ENCODE results near the gene SLC6A12.
"Not testable (repeated sequence)": the region's sequence is repeated elsewhere in the genome, so short reads cannot be mapped to it uniquely, and the experiment has no call there.

SLC6A12 gene

DNA sequence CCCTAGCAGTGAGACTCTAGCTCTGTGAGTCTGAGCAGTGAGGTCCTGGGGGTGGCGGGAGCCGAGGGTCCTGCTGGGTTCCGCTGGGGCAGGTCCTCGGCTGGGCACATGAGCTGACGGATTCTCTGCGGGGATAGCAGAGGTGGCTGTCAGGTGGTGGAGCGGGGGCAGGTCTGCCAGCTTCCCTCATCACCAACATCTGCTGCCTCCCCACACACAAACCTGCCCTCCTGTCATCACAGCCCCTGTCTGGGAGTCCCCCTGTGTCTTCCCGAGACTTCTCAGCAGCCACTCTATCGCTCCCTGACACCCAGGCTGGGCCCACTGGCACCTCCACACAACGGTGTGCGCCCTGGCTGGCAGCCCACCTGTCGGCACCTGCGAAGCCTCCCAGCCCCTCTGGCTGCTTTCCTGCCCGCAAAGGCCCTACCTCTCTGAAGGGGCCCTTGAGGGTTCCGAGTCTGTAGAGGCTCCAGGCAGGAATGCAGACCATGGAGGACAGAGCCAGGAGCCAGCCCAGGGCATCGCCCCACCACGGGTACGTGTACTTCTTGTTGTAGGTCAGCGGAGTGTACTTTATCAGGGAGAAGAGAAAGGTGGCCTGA, 7.1 kb upstream of the SLC6A12 start:
- H3K9ac ChIP-seq (ENCODE audit: low read length), result no peak overlapping the region

GRCh38 chr12:220491-220890, 6.5 kb upstream of the SLC6A12 start:
- Histone ChIP-seq H3K27me3 (ENCODE audit: control insufficient read depth, insufficient read depth, low read length) (peaks cover 7% of the 10 kb centered on the region), H3K9ac (ENCODE audit: low read length) (no peak overlapping the region)

More for the DNA sequence above, 7.1 kb upstream of the SLC6A12 start:
- Histone ChIP-seq H3K9me3 (ENCODE audit: control insufficient read depth, low read length) (no peaks in the 10 kb centered on the region), H3K27me3 (ENCODE audit: control insufficient read depth, insufficient read depth, low read length) (peaks cover 7% of the 10 kb centered on the region), H3K36me3 (ENCODE audit: control insufficient read depth, insufficient read depth, low read length) (no peaks in the 10 kb centered on the region), H3K4me3 (ENCODE audit: low read length) (no peak overlapping the region), H3K4me1 (ENCODE audit: control insufficient read depth, insufficient read depth, low read length) (no peaks in the 10 kb centered on the region)

GRCh38 chr12:219891-220352, 6.0 kb upstream of the SLC6A12 start:
- Histone ChIP-seq H3K4me3 (ENCODE audit: low read length) (no peak overlapping the region), H3K9ac (ENCODE audit: low read length) (no peak overlapping the region), H3K4me1 (ENCODE audit: control insufficient read depth, insufficient read depth, low read length) (no peaks in the 10 kb centered on the region), H3K27me3 (ENCODE audit: control insufficient read depth, insufficient read depth, low read length) (peaks cover 7% of the 10 kb centered on the region), H3K36me3 (ENCODE audit: control insufficient read depth, insufficient read depth, low read length) (no peaks in the 10 kb centered on the region), H3K9me3 (ENCODE audit: control insufficient read depth, low read length) (no peaks in the 10 kb centered on the region)

More at GRCh38 chr12:220491-220890, 6.5 kb upstream of the SLC6A12 start:
- H3K4me1 ChIP-seq (ENCODE audit: control insufficient read depth, insufficient read depth, low read length), result no peaks in the 10 kb centered on the region
- H3K9me3 ChIP-seq (ENCODE audit: control insufficient read depth, low read length), result no peaks in the 10 kb centered on the region
- no peaks in the 10 kb centered on the region for H3K36me3 ChIP-seq (ENCODE audit: control insufficient read depth, insufficient read depth, low read length)
- no peak overlapping the region for H3K4me3 ChIP-seq (ENCODE audit: low read length)

DNA sequence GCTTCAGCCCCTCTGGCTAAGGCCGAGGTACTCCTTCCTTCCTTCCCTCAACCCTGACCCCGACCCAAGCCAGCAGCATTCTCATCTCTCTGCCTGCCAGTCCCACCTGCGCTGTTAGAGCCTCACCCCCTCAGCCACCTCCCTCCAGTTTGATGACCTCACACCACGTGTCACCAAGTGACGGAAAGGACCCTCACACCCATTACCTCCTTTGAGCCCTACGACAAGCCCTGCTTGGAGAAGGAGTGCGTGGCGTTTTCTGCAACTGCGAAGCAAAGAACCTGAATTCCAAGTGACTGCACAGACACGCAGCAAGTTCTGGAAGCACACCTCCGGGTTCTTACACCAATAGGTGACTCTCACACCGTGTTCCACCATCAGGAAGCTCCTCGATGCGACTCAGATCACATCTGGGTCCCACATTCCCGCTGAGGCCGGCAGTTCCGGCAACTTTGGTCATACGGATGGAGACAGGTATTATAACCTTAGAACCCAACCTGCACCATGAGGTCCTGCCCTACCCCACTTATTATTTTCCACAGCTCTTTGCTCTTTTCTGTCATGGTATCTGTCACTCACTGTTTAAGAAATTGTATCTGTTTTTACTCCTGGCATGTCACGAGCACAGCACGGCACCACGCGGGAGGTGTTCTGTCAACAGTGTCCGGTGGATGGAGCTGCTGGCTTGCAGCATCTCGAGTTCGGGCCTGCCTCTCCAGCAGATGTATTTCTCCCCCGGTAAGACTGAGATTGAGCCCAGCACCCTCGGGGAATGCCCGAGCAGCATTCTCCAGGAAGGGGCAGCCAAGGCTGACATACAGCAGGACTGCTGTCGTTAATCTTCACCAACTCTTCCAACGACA, 5.0 kb upstream of the SLC6A12 start:
- Histone ChIP-seq H3K27me3 (ENCODE audit: control insufficient read depth, insufficient read depth, low read length) (peaks cover 12% of the 10 kb centered on the region), H3K36me3 (ENCODE audit: control insufficient read depth, insufficient read depth, low read length) (no peaks in the 10 kb centered on the region), H3K9ac (ENCODE audit: low read length) (no peak overlapping the region)

DNA sequence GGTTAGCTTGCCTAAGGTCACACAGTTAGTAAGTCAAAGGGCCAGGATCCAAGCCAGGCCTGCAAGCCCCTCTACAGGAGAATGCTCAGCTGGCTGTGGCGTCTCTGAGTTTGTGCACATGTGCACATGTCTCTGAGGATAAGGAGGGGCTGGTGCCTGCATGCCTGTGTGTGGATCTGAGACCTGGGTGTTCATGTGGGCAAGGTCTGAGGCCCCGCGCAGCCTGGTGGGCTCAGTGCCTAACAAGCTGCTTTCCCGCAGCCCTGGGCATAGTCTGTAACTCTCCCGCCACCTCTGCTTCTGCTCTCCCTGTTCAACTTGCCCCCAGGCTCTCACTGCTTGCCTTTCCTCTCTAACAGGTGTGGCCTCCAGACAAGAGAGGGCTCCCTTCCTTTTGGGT, 4.3 kb upstream of the SLC6A12 start:
- H3K9me3 ChIP-seq (ENCODE audit: control insufficient read depth, low read length), result no peaks in the 10 kb centered on the region
- no peaks in the 10 kb centered on the region for H3K36me3 ChIP-seq (ENCODE audit: control insufficient read depth, insufficient read depth, low read length)
- peaks cover 19% of the 10 kb centered on the region for H3K27me3 ChIP-seq (ENCODE audit: control insufficient read depth, insufficient read depth, low read length)
- no peak overlapping the region for H3K4me3 ChIP-seq (ENCODE audit: low read length)
- H3K4me1 ChIP-seq (ENCODE audit: control insufficient read depth, insufficient read depth, low read length), result peaks cover 7% of the 10 kb centered on the region
- no peak overlapping the region for H3K9ac ChIP-seq (ENCODE audit: low read length)

More for the DNA sequence above, 5.0 kb upstream of the SLC6A12 start:
- no peaks in the 10 kb centered on the region for H3K4me1 ChIP-seq (ENCODE audit: control insufficient read depth, insufficient read depth, low read length)
- H3K9me3 ChIP-seq (ENCODE audit: control insufficient read depth, low read length), result no peaks in the 10 kb centered on the region
- no peak overlapping the region for H3K4me3 ChIP-seq (ENCODE audit: low read length)

GRCh38 chr12:217029-217428, 3.1 kb upstream of the SLC6A12 start:
- not testable (repeated sequence) for H3K36me3 ChIP-seq (ENCODE audit: control insufficient read depth, insufficient read depth, low read length); H3K9ac ChIP-seq (ENCODE audit: low read length); H3K9me3 ChIP-seq (ENCODE audit: control insufficient read depth, low read length); H3K4me3 ChIP-seq (ENCODE audit: low read length)
- peaks cover 25% of the 10 kb centered on the region for H3K27me3 ChIP-seq (ENCODE audit: control insufficient read depth, insufficient read depth, low read length)
- peaks cover 16% of the 10 kb centered on the region for H3K4me1 ChIP-seq (ENCODE audit: control insufficient read depth, insufficient read depth, low read length)

DNA sequence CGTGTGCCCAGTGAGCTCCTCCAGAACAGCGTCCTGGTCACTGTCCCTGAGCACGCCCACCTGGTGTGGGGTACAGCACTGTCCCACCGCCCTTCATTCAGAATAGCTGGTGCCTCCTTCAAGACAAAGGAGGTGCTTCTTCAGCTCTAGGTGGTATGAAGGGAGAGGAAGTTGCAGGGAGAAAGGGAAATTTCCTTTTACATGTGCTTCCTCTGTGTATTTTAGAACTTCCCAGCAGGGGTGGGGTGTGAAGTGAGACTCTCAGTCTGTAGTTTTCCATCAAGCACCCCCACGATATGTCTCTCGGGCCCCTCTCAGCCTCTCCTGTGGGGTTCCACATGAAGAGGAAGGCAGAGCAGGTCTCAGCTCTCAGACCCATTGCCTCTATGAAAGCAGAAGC, 1.2 kb upstream of the SLC6A12 start:
- H3K9ac ChIP-seq (ENCODE audit: low read length), result no peak overlapping the region
- H3K36me3 ChIP-seq (ENCODE audit: control insufficient read depth, insufficient read depth, low read length), result no peaks in the 10 kb centered on the region
- H3K4me3 ChIP-seq (ENCODE audit: low read length), result no peak overlapping the region
- no peaks in the 10 kb centered on the region for H3K9me3 ChIP-seq (ENCODE audit: control insufficient read depth, low read length)
- H3K4me1 ChIP-seq (ENCODE audit: control insufficient read depth, insufficient read depth, low read length), result peaks cover 30% of the 10 kb centered on the region
- peaks cover 21% of the 10 kb centered on the region for H3K27me3 ChIP-seq (ENCODE audit: control insufficient read depth, insufficient read depth, low read length)

GRCh38 chr12:213527-213932, 427 bp downstream of the SLC6A12 start:
- Histone ChIP-seq H3K9me3 (ENCODE audit: control insufficient read depth, low read length) (no peaks in the 10 kb centered on the region), H3K27me3 (ENCODE audit: control insufficient read depth, insufficient read depth, low read length) (peaks cover 18% of the 10 kb centered on the region), H3K4me1 (ENCODE audit: control insufficient read depth, insufficient read depth, low read length) (peaks cover 30% of the 10 kb centered on the region), H3K36me3 (ENCODE audit: control insufficient read depth, insufficient read depth, low read length) (no peaks in the 10 kb centered on the region), H3K9ac (ENCODE audit: low read length) (no peak overlapping the region), H3K4me3 (ENCODE audit: low read length) (no peak overlapping the region)

- H3K27me3 ChIP-seq (ENCODE audit: control insufficient read depth, insufficient read depth, low read length), result peaks cover 18% of the 10 kb centered on the region
- H3K9me3 ChIP-seq (ENCODE audit: control insufficient read depth, low read length), result no peaks in the 10 kb centered on the region
- no peak overlapping the region for H3K9ac ChIP-seq (ENCODE audit: low read length)
- H3K36me3 ChIP-seq (ENCODE audit: control insufficient read depth, insufficient read depth, low read length), result no peaks in the 10 kb centered on the region
- no peak overlapping the region for H3K4me3 ChIP-seq (ENCODE audit: low read length)
- H3K4me1 ChIP-seq (ENCODE audit: control insufficient read depth, insufficient read depth, low read length), result peaks cover 30% of the 10 kb centered on the region
Observed at GRCh38 chr12:212715-213526, 1.0 kb downstream of the SLC6A12 start.

- Histone ChIP-seq H3K9me3 (ENCODE audit: control insufficient read depth, low read length) (no peaks in the 10 kb centered on the region), H3K4me1 (ENCODE audit: control insufficient read depth, insufficient read depth, low read length) (peaks cover 30% of the 10 kb centered on the region), H3K36me3 (ENCODE audit: control insufficient read depth, insufficient read depth, low read length) (no peaks in the 10 kb centered on the region), H3K4me3 (ENCODE audit: low read length) (no peak overlapping the region), H3K27me3 (ENCODE audit: control insufficient read depth, insufficient read depth, low read length) (peaks cover 18% of the 10 kb centered on the region), H3K9ac (ENCODE audit: low read length) (no peak overlapping the region)
Observed at GRCh38 chr12:212415-212714, 1.6 kb downstream of the SLC6A12 start.

DNA sequence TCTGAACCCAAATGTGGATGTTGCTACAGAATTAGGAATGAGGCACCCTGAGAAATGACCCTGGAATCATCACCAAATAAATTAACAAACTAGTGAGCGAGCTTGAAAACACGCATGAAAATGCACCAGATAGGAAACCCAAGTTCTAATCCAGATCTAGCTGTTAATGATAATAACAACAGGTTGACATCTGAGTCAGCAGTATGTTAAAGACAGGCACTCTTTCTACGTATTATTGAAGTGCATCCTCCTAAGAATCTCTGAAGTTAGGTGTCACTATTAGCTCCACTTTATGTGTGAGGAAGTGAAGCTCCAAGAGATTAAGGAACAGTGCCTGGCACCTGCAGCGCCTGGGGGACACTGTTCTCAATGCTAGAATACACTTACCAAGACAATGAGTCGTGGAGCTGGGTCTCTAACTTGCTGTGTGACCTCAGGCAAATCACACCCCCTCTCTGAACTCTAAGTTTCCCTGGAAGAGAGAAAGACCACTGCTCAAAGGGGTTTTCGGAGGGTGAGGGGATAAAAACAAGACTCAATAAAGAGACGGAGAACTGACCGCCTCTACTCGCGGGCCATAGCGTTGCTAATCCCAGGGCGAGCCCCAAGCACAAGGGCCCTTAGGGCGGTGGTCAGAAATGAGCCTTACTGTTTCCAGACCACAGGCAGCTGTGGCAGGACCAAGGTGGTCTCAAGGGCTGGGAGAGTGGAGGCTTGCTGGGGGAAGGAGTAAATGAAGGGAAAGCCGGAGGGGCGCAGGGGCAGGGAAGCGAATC, 2.1 kb downstream of the SLC6A12 start:
- Histone ChIP-seq H3K9ac (ENCODE audit: low read length) (no peak overlapping the region), H3K27me3 (ENCODE audit: control insufficient read depth, insufficient read depth, low read length) (peaks cover 18% of the 10 kb centered on the region), H3K4me3 (ENCODE audit: low read length) (no peak overlapping the region), H3K36me3 (ENCODE audit: control insufficient read depth, insufficient read depth, low read length) (no peaks in the 10 kb centered on the region), H3K4me1 (ENCODE audit: control insufficient read depth, insufficient read depth, low read length) (peaks cover 30% of the 10 kb centered on the region), H3K9me3 (ENCODE audit: control insufficient read depth, low read length) (no peaks in the 10 kb centered on the region)
